Subcutaneous adipose tissue (tissue), 4 donors: ENCODE data around the gene RASSF1. TPM values are rescaled to one million over a fixed set of nuclear protein-coding genes. Genes with fewer than 3 reads are reported as not detected.

Source experiments
- total RNA-seq, 4 donors: library from RNA; depleted of rRNA; stranded (reverse); fragments of >200 nt; gene quantifications; one replicate each; pipeline ENCODE4 v1.1.0, GENCODE V29; 2016
- TF ChIP-seq, protein P1 (sequence below): fragments of 450-650 bp; IDR thresholded peaks from one replicate; pipeline ENCODE4 v1.5.1; 2016; ENCODE audit warnings: low read depth, mild to moderate bottlenecking, control low read depth, antibody characterized with exemption, moderate library complexity

Gene RASSF1
- total RNA-seq, 4 donors from 2014 or later: 37.0 to 62.8 (median 54.1) TPM

- TF ChIP-seq, protein P1, sequence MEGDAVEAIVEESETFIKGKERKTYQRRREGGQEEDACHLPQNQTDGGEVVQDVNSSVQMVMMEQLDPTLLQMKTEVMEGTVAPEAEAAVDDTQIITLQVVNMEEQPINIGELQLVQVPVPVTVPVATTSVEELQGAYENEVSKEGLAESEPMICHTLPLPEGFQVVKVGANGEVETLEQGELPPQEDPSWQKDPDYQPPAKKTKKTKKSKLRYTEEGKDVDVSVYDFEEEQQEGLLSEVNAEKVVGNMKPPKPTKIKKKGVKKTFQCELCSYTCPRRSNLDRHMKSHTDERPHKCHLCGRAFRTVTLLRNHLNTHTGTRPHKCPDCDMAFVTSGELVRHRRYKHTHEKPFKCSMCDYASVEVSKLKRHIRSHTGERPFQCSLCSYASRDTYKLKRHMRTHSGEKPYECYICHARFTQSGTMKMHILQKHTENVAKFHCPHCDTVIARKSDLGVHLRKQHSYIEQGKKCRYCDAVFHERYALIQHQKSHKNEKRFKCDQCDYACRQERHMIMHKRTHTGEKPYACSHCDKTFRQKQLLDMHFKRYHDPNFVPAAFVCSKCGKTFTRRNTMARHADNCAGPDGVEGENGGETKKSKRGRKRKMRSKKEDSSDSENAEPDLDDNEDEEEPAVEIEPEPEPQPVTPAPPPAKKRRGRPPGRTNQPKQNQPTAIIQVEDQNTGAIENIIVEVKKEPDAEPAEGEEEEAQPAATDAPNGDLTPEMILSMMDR: no peak
Observed at GRCh38 chr3:50302095-50303012, 38.3 kb downstream of the RASSF1 start.

GRCh38 chr3:50300681-50301254, 39.9 kb downstream of the RASSF1 start:
- TF ChIP-seq, protein P1: no peak

- TF ChIP-seq, protein P1: no peak
Observed at GRCh38 chr3:50299929-50300680, 40.5 kb downstream of the RASSF1 start.

DNA sequence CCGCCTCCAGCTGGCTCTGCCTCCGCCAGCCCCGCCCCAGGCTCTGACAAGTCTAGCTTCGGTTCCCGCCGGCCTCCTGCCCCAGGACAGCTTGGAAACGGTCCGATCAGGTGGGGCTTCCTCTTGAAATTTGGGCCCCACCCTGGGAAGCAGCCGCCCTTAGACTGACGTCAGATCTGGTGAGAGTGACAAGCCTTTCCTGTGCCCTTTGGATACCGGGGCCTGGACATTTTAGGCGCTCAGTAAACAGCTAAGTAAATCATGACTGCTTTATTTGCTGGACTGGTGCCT, 41.1 kb downstream of the RASSF1 start:
- TF ChIP-seq, protein P1: no peak

GRCh38 chr3:50298836-50299637, 41.6 kb downstream of the RASSF1 start, which contains the start of the genes HYAL3 and NAA80:
HYAL3 (minus strand) TSS chr3:50299405; CDS start chr3:50295602, 3,803 bp downstream.
NAA80 (minus strand) TSS chr3:50299405; CDS start chr3:50297463, 1,942 bp downstream.
- TF ChIP-seq, protein P1: no peak

GRCh38 chr3:50297896-50298725, 42.5 kb downstream of the RASSF1 start:
- TF ChIP-seq, protein P1: no peak
